ENCODE results near the gene MSLN. TPM values are rescaled to one million over a fixed set of nuclear protein-coding genes. Genes with fewer than 3 reads are reported as not detected.
A peak's percentile ranks its signal among the peaks of the same experiment; 100 is the strongest.

Gene MSLN
- total and polyA plus RNA-seq, 2 of the 13 experiments (the other 11 are each of a cell fraction or from before 2014, with no cell fraction given): 2.0 to 2.3 TPM

DNA sequence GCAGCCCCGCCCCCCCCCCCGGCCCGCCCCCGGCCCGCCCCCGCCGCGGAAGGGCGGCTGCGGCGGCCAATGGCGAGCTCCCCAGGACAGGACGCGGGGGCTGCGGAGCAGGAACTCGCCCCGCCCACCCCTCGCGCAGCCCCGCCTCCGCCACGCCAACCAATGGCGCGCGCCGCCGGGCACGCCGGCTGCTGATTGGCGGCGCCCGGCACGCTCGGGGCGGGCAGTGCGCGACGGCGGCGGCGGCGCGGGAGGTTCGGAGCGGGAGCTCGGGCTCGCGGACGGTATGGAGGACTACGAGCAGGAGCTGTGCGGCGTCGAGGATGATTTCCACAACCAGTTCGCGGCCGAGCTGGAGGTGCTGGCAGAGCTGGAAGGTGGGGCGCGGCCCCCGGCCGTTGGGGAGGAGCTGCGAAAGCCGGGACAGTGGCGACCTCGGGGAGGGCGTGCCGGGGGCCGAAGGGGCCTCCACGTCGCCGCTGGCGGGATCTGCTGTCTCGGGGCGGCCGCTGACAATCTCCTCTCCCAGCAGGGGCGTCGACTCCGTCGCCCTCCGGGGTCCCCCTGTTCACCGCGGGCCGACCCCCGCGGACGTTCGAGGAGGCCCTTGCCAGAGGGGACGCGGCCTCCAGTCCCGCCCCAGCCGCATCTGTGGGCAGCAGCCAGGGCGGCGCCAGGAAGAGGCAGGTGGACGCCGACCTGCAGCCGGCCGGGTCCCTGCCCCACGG is 28.0 kb downstream of the MSLN start, which contains the start of gene CHTF18 (continued):
- TF ChIP-seq, protein P1, sequence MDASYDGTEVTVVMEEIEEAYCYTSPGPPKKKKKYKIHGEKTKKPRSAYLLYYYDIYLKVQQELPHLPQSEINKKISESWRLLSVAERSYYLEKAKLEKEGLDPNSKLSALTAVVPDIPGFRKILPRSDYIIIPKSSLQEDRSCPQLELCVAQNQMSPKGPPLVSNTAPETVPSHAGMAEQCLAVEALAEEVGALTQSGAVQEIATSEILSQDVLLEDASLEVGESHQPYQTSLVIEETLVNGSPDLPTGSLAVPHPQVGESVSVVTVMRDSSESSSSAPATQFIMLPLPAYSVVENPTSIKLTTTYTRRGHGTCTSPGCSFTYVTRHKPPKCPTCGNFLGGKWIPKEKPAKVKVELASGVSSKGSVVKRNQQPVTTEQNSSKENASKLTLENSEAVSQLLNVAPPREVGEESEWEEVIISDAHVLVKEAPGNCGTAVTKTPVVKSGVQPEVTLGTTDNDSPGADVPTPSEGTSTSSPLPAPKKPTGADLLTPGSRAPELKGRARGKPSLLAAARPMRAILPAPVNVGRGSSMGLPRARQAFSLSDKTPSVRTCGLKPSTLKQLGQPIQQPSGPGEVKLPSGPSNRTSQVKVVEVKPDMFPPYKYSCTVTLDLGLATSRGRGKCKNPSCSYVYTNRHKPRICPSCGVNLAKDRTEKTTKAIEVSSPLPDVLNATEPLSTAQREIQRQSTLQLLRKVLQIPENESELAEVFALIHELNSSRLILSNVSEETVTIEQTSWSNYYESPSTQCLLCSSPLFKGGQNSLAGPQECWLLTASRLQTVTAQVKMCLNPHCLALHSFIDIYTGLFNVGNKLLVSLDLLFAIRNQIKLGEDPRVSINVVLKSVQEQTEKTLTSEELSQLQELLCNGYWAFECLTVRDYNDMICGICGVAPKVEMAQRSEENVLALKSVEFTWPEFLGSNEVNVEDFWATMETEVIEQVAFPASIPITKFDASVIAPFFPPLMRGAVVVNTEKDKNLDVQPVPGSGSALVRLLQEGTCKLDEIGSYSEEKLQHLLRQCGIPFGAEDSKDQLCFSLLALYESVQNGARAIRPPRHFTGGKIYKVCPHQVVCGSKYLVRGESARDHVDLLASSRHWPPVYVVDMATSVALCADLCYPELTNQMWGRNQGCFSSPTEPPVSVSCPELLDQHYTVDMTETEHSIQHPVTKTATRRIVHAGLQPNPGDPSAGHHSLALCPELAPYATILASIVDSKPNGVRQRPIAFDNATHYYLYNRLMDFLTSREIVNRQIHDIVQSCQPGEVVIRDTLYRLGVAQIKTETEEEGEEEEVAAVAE (CRISPR knock-in tag; IDR thresholded peaks at IDR 0.05; ENCODE audit: borderline replicate concordance): no peak
- TF ChIP-seq, protein P2, sequence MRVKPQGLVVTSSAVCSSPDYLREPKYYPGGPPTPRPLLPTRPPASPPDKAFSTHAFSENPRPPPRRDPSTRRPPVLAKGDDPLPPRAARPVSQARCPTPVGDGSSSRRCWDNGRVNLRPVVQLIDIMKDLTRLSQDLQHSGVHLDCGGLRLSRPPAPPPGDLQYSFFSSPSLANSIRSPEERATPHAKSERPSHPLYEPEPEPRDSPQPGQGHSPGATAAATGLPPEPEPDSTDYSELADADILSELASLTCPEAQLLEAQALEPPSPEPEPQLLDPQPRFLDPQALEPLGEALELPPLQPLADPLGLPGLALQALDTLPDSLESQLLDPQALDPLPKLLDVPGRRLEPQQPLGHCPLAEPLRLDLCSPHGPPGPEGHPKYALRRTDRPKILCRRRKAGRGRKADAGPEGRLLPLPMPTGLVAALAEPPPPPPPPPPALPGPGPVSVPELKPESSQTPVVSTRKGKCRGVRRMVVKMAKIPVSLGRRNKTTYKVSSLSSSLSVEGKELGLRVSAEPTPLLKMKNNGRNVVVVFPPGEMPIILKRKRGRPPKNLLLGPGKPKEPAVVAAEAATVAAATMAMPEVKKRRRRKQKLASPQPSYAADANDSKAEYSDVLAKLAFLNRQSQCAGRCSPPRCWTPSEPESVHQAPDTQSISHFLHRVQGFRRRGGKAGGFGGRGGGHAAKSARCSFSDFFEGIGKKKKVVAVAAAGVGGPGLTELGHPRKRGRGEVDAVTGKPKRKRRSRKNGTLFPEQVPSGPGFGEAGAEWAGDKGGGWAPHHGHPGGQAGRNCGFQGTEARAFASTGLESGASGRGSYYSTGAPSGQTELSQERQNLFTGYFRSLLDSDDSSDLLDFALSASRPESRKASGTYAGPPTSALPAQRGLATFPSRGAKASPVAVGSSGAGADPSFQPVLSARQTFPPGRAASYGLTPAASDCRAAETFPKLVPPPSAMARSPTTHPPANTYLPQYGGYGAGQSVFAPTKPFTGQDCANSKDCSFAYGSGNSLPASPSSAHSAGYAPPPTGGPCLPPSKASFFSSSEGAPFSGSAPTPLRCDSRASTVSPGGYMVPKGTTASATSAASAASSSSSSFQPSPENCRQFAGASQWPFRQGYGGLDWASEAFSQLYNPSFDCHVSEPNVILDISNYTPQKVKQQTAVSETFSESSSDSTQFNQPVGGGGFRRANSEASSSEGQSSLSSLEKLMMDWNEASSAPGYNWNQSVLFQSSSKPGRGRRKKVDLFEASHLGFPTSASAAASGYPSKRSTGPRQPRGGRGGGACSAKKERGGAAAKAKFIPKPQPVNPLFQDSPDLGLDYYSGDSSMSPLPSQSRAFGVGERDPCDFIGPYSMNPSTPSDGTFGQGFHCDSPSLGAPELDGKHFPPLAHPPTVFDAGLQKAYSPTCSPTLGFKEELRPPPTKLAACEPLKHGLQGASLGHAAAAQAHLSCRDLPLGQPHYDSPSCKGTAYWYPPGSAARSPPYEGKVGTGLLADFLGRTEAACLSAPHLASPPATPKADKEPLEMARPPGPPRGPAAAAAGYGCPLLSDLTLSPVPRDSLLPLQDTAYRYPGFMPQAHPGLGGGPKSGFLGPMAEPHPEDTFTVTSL (CRISPR knock-in tag; IDR thresholded peaks at IDR 0.05; ENCODE audit: borderline replicate concordance): no peak
- TF ChIP-seq, protein P3, sequence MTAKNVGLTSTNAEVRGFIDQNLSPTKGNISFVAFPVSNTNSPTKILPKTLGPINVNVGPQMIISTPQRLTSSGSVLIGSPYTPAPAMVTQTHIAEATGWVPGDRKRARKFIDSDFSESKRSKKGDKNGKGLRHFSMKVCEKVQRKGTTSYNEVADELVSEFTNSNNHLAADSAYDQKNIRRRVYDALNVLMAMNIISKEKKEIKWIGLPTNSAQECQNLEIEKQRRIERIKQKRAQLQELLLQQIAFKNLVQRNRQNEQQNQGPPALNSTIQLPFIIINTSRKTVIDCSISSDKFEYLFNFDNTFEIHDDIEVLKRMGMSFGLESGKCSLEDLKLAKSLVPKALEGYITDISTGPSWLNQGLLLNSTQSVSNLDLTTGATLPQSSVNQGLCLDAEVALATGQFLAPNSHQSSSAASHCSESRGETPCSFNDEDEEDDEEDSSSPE (CRISPR knock-in tag; IDR thresholded peaks at IDR 0.05): peak; percentile 93
- TF ChIP-seq EEA1 (CRISPR knock-in tag; IDR thresholded peaks at IDR 0.05; ENCODE audit: borderline replicate concordance) (0 out of 2 replicates have a peak, but pooled peaks have one; percentile 22), ZNF333 (CRISPR knock-in tag; IDR thresholded peaks at IDR 0.05; ENCODE audit: borderline replicate concordance) (no peak), RBM22 (optimal IDR thresholded peaks at IDR 0.05; ENCODE audit: low read length) (peak; percentile 77), NR2F2 (IDR thresholded peaks at IDR 0.05; ENCODE audit: borderline replicate concordance, low read depth) (no peak), ZNF737 (CRISPR knock-in tag; IDR thresholded peaks at IDR 0.05; ENCODE audit: borderline replicate concordance) (no peak), ATF7-NPFF (CRISPR knock-in tag; IDR thresholded peaks at IDR 0.05; ENCODE audit: low read depth) (peak; percentile 51; the same call in 1 of the 2 replicates), ZNF589 (CRISPR knock-in tag; conservative IDR thresholded peaks at IDR 0.05) (no peak)
- TF ChIP-seq, protein P4, sequence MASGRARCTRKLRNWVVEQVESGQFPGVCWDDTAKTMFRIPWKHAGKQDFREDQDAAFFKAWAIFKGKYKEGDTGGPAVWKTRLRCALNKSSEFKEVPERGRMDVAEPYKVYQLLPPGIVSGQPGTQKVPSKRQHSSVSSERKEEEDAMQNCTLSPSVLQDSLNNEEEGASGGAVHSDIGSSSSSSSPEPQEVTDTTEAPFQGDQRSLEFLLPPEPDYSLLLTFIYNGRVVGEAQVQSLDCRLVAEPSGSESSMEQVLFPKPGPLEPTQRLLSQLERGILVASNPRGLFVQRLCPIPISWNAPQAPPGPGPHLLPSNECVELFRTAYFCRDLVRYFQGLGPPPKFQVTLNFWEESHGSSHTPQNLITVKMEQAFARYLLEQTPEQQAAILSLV (CRISPR knock-in tag; IDR thresholded peaks at IDR 0.05; ENCODE audit: borderline replicate concordance): peak; percentile 47; the same call in 1 of the 2 replicates
- TF ChIP-seq, protein P5, sequence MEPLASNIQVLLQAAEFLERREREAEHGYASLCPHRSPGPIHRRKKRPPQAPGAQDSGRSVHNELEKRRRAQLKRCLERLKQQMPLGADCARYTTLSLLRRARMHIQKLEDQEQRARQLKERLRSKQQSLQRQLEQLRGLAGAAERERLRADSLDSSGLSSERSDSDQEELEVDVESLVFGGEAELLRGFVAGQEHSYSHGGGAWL (CRISPR knock-in tag; IDR thresholded peaks at IDR 0.05): no peak

Measured in HepG2 (cell line).